MM.1S (cell line): ENCODE data around the gene NOVA1.

Experiments used
- DNase-seq: peaks from one replicate; pipeline ENCODE4 v3.0.0-alpha.2; 2015
- H2AFZ ChIP-seq: fragments of 300-600 bp; sonication (generic); 2 replicates; pipeline ENCODE4 v1.6.0; 2016; ENCODE audit warnings: antibody characterized with exemption, low read length
- H3F3A ChIP-seq: fragments of 300-600 bp; sonication (generic); 2 replicates; pipeline ENCODE4 v1.6.1; 2016; ENCODE audit warnings: mild to moderate bottlenecking, antibody characterized with exemption, low read length, moderate library complexity, mixed read lengths; ENCODE audit not compliant: insufficient read depth
- H3K27ac ChIP-seq: fragments of 300-600 bp; sonication (generic); 2 replicates; pipeline ENCODE4 v1.5.1; 2016; ENCODE audit warnings: mild to moderate bottlenecking, low read length
- H3K27me3 ChIP-seq: fragments of 300-600 bp; sonication (generic); replicated peaks from 2 replicates; pipeline ENCODE4 v1.6.0; 2016; ENCODE audit warnings: low read length; ENCODE audit not compliant: insufficient read depth
- H3K36me3 ChIP-seq: fragments of 300-600 bp; sonication (generic); replicated peaks from 2 replicates; pipeline ENCODE4 v1.6.1; 2016; ENCODE audit warnings: mild to moderate bottlenecking, low read length, mixed read lengths; ENCODE audit not compliant: insufficient read depth
- H3K4me1 ChIP-seq: fragments of 300-600 bp; sonication (generic); 2 replicates; pipeline ENCODE4 v1.6.1; 2016; ENCODE audit warnings: low read length, mixed read lengths
- H3K4me2 ChIP-seq: fragments of 300-600 bp; sonication (generic); 2 replicates; pipeline ENCODE4 v1.6.0; 2016; ENCODE audit warnings: low read depth, low read length
- H3K4me3 ChIP-seq: fragments of 300-600 bp; sonication (generic); 2 replicates; pipeline ENCODE4 v1.5.1; 2016; ENCODE audit warnings: low read length, mixed read lengths
- H3K79me2 ChIP-seq: fragments of 300-600 bp; sonication (generic); 2 replicates; pipeline ENCODE4 v1.6.1; 2016; ENCODE audit warnings: mixed run types, low read length, mixed read lengths
- H3K9ac ChIP-seq: fragments of 300-600 bp; sonication (generic); 2 replicates; pipeline ENCODE4 v1.6.1; 2016; ENCODE audit warnings: low read length, mixed read lengths
- H3K9me2 ChIP-seq: fragments of 300-600 bp; sonication (generic); replicated peaks from 2 replicates; pipeline ENCODE4 v1.6.1; 2016; ENCODE audit warnings: mild to moderate bottlenecking, low read length, mixed read lengths; ENCODE audit not compliant: insufficient read depth
- H3K9me3 ChIP-seq: fragments of 300-600 bp; sonication (generic); replicated peaks from 2 replicates; pipeline ENCODE4 v1.6.1; 2016; ENCODE audit warnings: mild to moderate bottlenecking, low read length, mixed read lengths; ENCODE audit not compliant: insufficient read depth
- H4K20me1 ChIP-seq: fragments of 300-600 bp; sonication (generic); 2 replicates; pipeline ENCODE4 v1.6.1; 2016; ENCODE audit warnings: mild to moderate bottlenecking, low read length, moderate library complexity, mixed read lengths; ENCODE audit not compliant: insufficient read depth
- CTCF ChIP-seq: fragments of 300-600 bp; sonication (generic); IDR thresholded peaks from 2 replicates; pipeline ENCODE4 v1.5.1; 2016; ENCODE audit warnings: antibody characterized with exemption, low read length, mixed read lengths
- EZH2 ChIP-seq: fragments of 300-600 bp; sonication (generic); optimal IDR thresholded peaks from 2 replicates; pipeline ENCODE3; 2017; ENCODE audit warnings: low read depth, mild to moderate bottlenecking, antibody characterized with exemption, low read length, mixed read lengths
- EZH2phosphoT487 ChIP-seq: fragments of 300-600 bp; sonication (generic); IDR thresholded peaks from 2 replicates; pipeline ENCODE4 v1.6.1; 2018; ENCODE audit warnings: antibody characterized with exemption, low read length

Gene NOVA1

GRCh38 chr14:26597071-26597588, 703 bp downstream of the NOVA1 start:
- TF ChIP-seq CTCF (no peak), EZH2phosphoT487 (no peak), EZH2 (no peak)
- no peak overlapping the region for H3K27ac ChIP-seq
- DNase-seq = no peak
- no peaks in the 10 kb centered on the region for H3K9me3 ChIP-seq
- H3K36me3 ChIP-seq = no peaks in the 10 kb centered on the region
- H3K27me3 ChIP-seq = no peaks in the 10 kb centered on the region
- H2AFZ ChIP-seq = no peak overlapping the region
- H3K4me1 ChIP-seq = no peaks in the 10 kb centered on the region
- no peak overlapping the region for H3K4me2 ChIP-seq
- no peaks in the 10 kb centered on the region for H3K79me2 ChIP-seq
- no peaks in the 10 kb centered on the region for H3F3A ChIP-seq
- H3K9ac ChIP-seq = no peak overlapping the region
- H4K20me1 ChIP-seq = no peaks in the 10 kb centered on the region
- no peaks in the 10 kb centered on the region for H3K9me2 ChIP-seq
- no peak overlapping the region for H3K4me3 ChIP-seq

- H4K20me1 ChIP-seq = no peaks in the 10 kb centered on the region
- H3K79me2 ChIP-seq = no peaks in the 10 kb centered on the region
- H3F3A ChIP-seq = no peaks in the 10 kb centered on the region
- no peak for DNase-seq
- H3K9me3 ChIP-seq = no peaks in the 10 kb centered on the region
- H3K27me3 ChIP-seq = no peaks in the 10 kb centered on the region
- H3K9me2 ChIP-seq = no peaks in the 10 kb centered on the region
- H3K4me1 ChIP-seq = no peaks in the 10 kb centered on the region
- no peak overlapping the region for H3K9ac ChIP-seq
- H3K27ac ChIP-seq = no peak overlapping the region
- H2AFZ ChIP-seq = no peak overlapping the region
- no peaks in the 10 kb centered on the region for H3K36me3 ChIP-seq
- TF ChIP-seq EZH2phosphoT487 (no peak), CTCF (no peak), EZH2 (no peak)
- no peak overlapping the region for H3K4me3 ChIP-seq
- no peak overlapping the region for H3K4me2 ChIP-seq
Measured at GRCh38 chr14:26596543-26597061, 1.2 kb downstream of the NOVA1 start.

- Histone ChIP-seq H3K4me1 (no peaks in the 10 kb centered on the region), H3K79me2 (no peaks in the 10 kb centered on the region), H3K4me3 (no peak overlapping the region), H4K20me1 (no peaks in the 10 kb centered on the region), H3K9me2 (no peaks in the 10 kb centered on the region), H3K27ac (no peak overlapping the region), H3K27me3 (no peaks in the 10 kb centered on the region), H3K4me2 (no peak overlapping the region), H3K9me3 (no peaks in the 10 kb centered on the region), H3K9ac (no peak overlapping the region), H2AFZ (no peak overlapping the region), H3K36me3 (no peaks in the 10 kb centered on the region), H3F3A (no peaks in the 10 kb centered on the region)
- TF ChIP-seq CTCF = no peak
- DNase-seq = no peak
Measured at GRCh38 chr14:26595926-26596542, 1.8 kb downstream of the NOVA1 start.
